ENCODE data around the gene MYO5A.

MYO5A gene

DNA sequence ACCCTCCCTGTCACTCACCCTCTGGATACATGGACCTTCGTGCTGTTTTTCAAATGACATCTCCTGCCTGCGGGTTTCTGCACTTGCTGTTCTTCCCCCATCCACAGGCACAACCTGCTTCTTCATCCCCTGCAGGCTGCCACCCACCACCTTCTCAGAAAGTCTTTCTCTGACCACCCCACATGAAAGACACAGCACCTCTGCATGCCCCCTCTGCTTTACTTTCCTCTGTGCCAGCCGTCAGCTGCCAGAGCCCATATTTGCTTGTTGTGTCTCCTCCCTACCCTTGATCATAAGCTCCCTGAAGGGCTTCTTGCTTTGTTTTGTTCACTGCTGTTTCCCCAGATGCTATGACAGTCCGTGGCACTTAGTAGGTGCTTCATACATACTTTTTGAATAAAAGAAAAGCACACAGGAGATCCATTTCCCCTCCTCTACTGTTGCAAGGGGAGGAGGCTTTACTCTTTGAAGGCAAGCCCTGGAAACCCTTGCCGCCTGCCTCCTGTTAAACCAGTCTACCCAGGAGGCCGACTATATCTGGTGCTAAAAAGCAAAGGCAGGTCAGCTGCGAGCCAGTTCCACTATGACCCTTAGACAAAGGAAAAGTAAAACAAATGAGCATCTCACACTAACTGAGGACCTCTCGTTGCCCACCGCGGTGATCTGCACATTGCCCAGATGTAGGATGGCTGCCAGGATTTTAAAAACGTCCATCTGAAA, 265.0 kb downstream of the MYO5A start:
- in situ Hi-C loops (cut with MboI; ENCODE audit: low sequenced_read_pairs) = loop anchor here (25.0 kb wide), 1 partner anchor 924 kb away; no protein-coding TSS in a partner anchor

DNA sequence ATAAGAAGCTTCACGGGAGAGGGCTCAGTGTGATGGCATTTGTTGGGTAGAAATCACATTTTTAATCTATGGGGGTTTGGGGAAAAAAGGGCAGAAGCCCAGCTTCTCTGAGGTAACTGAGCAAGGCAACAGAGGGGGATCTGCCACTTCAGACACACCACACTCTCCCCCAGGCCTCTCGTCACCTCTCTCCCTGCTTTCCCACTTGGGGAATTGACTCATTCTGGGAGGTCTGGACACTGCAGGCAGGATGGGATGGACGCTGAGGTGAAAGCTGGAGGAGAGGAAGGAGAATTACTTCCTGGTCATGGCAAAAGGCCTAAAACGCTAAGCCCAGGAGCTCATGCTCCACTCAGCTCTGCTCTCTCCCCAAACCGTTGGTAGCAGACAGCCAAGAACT, 266.3 kb downstream of the MYO5A start:
- in situ Hi-C loops (cut with MboI; ENCODE audit: low sequenced_read_pairs) = loop anchor here (25.0 kb wide), 1 partner anchor 925 kb away; no protein-coding TSS in a partner anchor

DNA sequence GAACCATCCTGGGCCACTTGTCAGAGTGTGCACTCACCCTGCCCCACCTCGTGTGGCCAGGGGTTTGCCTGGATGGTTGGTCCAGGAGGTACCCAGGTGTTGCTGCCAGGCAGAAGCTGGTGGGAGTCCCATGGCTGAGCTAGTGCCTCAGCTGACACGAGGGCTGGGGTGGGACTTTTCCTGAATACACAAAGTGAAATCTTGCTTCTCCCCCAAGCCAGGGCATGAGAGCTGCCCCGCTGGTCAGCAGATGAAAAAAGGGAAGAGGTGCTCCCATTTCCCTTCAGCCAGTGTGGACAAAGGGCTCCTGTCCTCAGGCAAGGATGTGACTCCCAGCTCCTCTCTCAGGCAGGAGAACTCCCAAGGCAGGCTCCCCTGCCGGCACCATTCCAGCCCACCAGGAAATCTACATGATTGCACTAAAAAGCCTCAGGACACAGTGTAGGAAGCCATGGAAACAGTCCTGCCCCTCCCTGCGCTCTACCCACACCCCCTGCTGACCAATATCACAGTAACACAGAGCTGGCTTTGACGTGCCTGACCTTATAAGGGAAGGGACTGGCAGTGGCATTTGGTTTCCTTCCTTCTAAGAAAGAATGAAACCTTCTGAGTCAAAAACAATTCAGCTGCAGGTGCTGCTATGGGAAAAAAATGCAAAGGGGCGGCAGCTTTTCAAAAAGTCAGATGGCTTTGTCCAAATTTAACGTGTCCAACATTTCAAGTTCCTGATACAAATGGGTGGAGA, 267.0 kb downstream of the MYO5A start:
- in situ Hi-C loops (cut with MboI; ENCODE audit: low sequenced_read_pairs) = loop anchor here (25.0 kb wide), 1 partner anchor 926 kb away; no protein-coding TSS in a partner anchor

DNA sequence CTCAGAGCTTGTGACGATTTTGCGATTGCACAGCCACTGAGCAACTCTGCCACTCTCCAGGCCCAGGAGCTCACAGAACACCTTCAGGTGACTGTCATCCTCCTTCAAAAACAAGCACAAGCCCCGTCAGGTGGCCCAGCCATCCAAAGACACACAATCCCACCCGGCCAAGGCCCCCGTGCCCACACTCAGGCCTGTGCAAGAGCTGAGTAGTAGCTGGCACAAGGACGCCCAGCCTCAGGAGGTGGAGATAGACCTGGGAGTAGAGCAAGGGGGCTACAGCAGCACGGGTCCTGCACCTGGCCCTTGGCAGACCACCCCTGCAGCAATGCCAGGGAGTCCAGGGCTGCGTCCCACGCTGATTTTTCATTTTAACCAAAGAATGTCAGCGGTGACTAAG, 267.7 kb downstream of the MYO5A start:
- in situ Hi-C loops (cut with MboI; ENCODE audit: low sequenced_read_pairs) = loop anchor here (25.0 kb wide), 1 partner anchor 926 kb away; no protein-coding TSS in a partner anchor

DNA sequence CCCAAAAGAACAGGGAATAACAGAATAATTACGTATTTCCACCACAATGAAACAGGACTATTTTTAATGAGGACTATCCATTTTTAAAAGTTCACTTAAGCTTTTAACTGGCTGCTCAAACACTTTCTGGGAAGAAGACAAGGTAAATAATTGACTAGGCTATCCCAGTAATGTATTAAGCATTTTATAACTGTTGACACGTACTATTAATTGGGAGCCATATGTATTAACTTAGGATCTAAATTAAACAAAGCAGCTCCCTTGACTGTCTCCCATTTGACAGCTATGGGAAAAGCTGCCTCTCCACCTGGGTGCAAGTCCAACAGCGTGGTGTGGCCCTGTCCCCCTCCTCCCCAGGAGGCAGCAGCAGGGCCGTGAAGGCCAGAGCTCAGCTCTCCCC, 269.2 kb downstream of the MYO5A start:
- in situ Hi-C loops (cut with MboI; ENCODE audit: low sequenced_read_pairs) = loop anchor here (25.0 kb wide), 1 partner anchor 928 kb away; no protein-coding TSS in a partner anchor

DNA sequence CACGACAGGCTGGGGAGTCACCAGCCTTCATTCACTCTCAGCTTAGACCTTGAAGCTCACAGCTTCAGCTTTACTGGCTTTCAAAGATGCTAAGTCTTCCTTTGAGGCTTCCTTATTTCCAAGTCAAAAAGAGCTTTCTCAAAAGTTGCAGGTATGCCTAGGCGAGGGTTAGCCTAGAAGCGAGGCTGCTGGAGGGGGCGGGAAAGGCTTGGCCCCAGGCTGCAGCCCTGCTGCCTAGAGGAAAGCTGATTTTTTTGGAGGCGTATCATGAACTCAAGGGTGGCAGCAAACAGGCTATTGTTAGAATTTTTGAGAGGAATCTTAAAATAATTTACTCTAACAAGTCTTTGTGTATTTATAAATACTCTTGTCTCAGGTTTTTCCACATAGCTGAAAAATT, 270.2 kb downstream of the MYO5A start:
- in situ Hi-C loops (cut with MboI; ENCODE audit: low sequenced_read_pairs) = loop anchor here (25.0 kb wide), 1 partner anchor 929 kb away; no protein-coding TSS in a partner anchor

DNA sequence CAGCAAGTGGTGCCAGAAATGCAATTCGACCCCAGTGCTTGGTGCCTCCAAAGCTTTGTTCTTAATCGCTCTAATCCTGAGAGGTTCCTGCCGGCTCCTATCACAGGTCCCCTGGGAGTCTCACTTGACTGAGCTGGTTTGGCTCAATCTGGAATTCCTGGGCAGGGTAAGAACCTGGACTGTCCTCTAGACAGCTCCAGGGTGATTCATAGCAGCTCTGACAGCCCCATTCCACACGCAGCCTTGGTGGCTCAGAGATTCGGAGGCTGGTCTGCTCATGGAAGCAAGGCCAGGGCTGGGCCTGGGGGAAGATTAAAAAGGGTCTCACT, 271.0 kb downstream of the MYO5A start:
- in situ Hi-C loops (cut with MboI; ENCODE audit: low sequenced_read_pairs) = loop anchor here (25.0 kb wide), 1 partner anchor 930 kb away; no protein-coding TSS in a partner anchor
